Prostate gland (tissue), 2 donors: Measurements from ENCODE around the gene SPTBN4. TPM values are rescaled to one million over a fixed set of nuclear protein-coding genes. Genes with fewer than 3 reads are reported as not detected.
A peak's percentile ranks its signal among the peaks of the same experiment; 100 is the strongest.

Source experiments
- DNase-seq: peaks from one replicate; pipeline ENCODE4 v3.0.0-alpha.2; 2019; ENCODE audit warnings: low spot score
- H3K27ac ChIP-seq, 2 donors: fragments of 200-600 bp; sonication (generic); 2 replicates each; pipeline ENCODE4 v1.5.1; 2017 to 2019
- H3K27me3 ChIP-seq: fragments of 200-600 bp; sonication (generic); replicated peaks from 2 replicates; pipeline ENCODE4 v1.5.1; 2019; ENCODE audit not compliant: insufficient read depth
- H3K36me3 ChIP-seq, 2 donors: fragments of 200-600 bp; sonication (generic); 1 replicate in 1 of 2; 2 replicates in 1 of 2; pipeline versions ENCODE4 v1.5.1 to v1.8.1; 2017 to 2019
- H3K4me1 ChIP-seq: fragments of 200-600 bp; sonication (generic); replicated peaks from 2 replicates; pipeline ENCODE4 v1.5.1; 2019
- H3K4me3 ChIP-seq, 2 donors: fragments of 200-600 bp; sonication (generic); 2 replicates each; pipeline ENCODE4 v1.5.1; 2017 to 2019
- H3K9me3 ChIP-seq: fragments of 200-600 bp; sonication (generic); 2 replicates; pipeline ENCODE4 v1.5.1; 2017
- CTCF ChIP-seq, 4 experiments: fragments of 200-600 bp in 2 of 4; fragments of 450-650 bp in 2 of 4; sonication (generic) in 2 of 4; IDR thresholded peaks; 1 replicate in 3 of 4; 2 replicates in 1 of 4; pipeline ENCODE4 v1.5.1; 2016 to 2019; ENCODE audit warnings: antibody characterized with exemption in 4 of 4, mild to moderate bottlenecking in 2 of 4, moderate library complexity in 2 of 4
- POLR2A ChIP-seq: fragments of 450-650 bp; IDR thresholded peaks from one replicate; pipeline ENCODE4 v1.6.1; 2016; ENCODE audit warnings: antibody characterized with exemption, mild to moderate bottlenecking
- POLR2AphosphoS5 ChIP-seq: sonication (generic); formaldehyde crosslinking; IDR thresholded peaks from one replicate; pipeline ENCODE4 v1.6.1; 2017; ENCODE audit warnings: antibody characterized with exemption
- WGBS: methylation state at CpG from one replicate; pipeline ENCODE4 v1.1.5; 2018; 5-methylcytosine and 5-hydroxymethylcytosine counted together
- intact Hi-C: fragments of 100-400 bp; cut with DNase I; formaldehyde crosslinking; loops from one replicate; pipeline ENCODE4 v1.14.2; 2022
- total RNA-seq, 2 donors: library from RNA; depleted of rRNA; stranded (reverse); fragments of >200 nt; gene quantifications; one replicate each; pipeline ENCODE4 v1.1.0, GENCODE V29; 2016

SPTBN4 gene
- total RNA-seq, 2 donors from 2014 or later: 5.2 to 21.9 TPM

GRCh38 chr19:40547836-40548235 is 81.0 kb downstream of the SPTBN4 start:
- H3K36me3 ChIP-seq: no peaks in the 10 kb centered on the region
- DNase-seq: no peak
- H3K4me1 ChIP-seq: no peaks in the 10 kb centered on the region
- intact Hi-C loops: loop anchor here (5.0 kb wide), 1 partner anchor 84 kb away; no protein-coding TSS in a partner anchor
- H3K27me3 ChIP-seq: no peaks in the 10 kb centered on the region
- no peak overlapping the region for H3K27ac ChIP-seq
- TF ChIP-seq POLR2AphosphoS5 (no peak), CTCF (IDR thresholded peaks at IDR 0.05) (no peak), POLR2A (no peak)
- no peaks in the 10 kb centered on the region for H3K9me3 ChIP-seq
- 84% methylated on average over 1 of the region's 1 CpG for WGBS
- no peak overlapping the region for H3K4me3 ChIP-seq

GRCh38 chr19:40549007-40549708 is 82.4 kb downstream of the SPTBN4 start:
- Histone ChIP-seq H3K27me3 (no peaks in the 10 kb centered on the region), H3K4me1 (no peaks in the 10 kb centered on the region), H3K4me3 (peak overlapping the region in 1 of 2 donors; percentile 8), H3K36me3 (no peaks in the 10 kb centered on the region), H3K27ac (no peak overlapping the region), H3K9me3 (no peaks in the 10 kb centered on the region)
- DNase-seq: peak; percentile 42
- intact Hi-C loops: loop anchor here (5.0 kb wide), 1 partner anchor 83 kb away; no protein-coding TSS in a partner anchor
- 6% methylated on average over 39 of the region's 43 CpGs for WGBS
- TF ChIP-seq CTCF (IDR thresholded peaks at IDR 0.05) (peak in 3 of 4 experiments; percentile 40 to 54 (median 53)), POLR2A (no peak), POLR2AphosphoS5 (no peak)

- WGBS: 97% methylated on average over 4 of the region's 4 CpGs
- H3K36me3 ChIP-seq: no peaks in the 10 kb centered on the region
- no peak for TF ChIP-seq POLR2A
- no peak for TF ChIP-seq POLR2AphosphoS5
- TF ChIP-seq CTCF (IDR thresholded peaks at IDR 0.05): no peak
- H3K9me3 ChIP-seq: no peaks in the 10 kb centered on the region
- no peak overlapping the region for H3K4me3 ChIP-seq
- H3K27me3 ChIP-seq: no peaks in the 10 kb centered on the region
- no peak overlapping the region for H3K27ac ChIP-seq
- H3K4me1 ChIP-seq: no peaks in the 10 kb centered on the region
- intact Hi-C loops: no loop called here
- no peak for DNase-seq
Measured at GRCh38 chr19:40550951-40551350, 84.2 kb downstream of the SPTBN4 start.

- DNase-seq: no peak
- Histone ChIP-seq H3K36me3 (no peaks in the 10 kb centered on the region), H3K27ac (no peak overlapping the region), H3K4me3 (no peak overlapping the region), H3K4me1 (no peaks in the 10 kb centered on the region), H3K27me3 (no peaks in the 10 kb centered on the region), H3K9me3 (no peaks in the 10 kb centered on the region)
- intact Hi-C loops: no loop called here
- WGBS: 92% methylated on average over 3 of the region's 3 CpGs
- TF ChIP-seq POLR2A: no peak
- no peak for TF ChIP-seq CTCF (IDR thresholded peaks at IDR 0.05)
- TF ChIP-seq POLR2AphosphoS5: no peak
Measured at GRCh38 chr19:40552848-40553247, 86.0 kb downstream of the SPTBN4 start.
